Left ventricle myocardium superior (tissue), 1 donor: Measurements from ENCODE around the gene DHRS12. TPM values are rescaled to one million over a fixed set of nuclear protein-coding genes. Genes with fewer than 3 reads are reported as not detected.

Experiments used
- ATAC-seq: fragments of 200-7000 bp; cut with Tn5 transposase; one replicate; pipeline ENCODE4 v1.9.1; 2020; ENCODE audit warnings: mild to moderate bottlenecking, moderate library complexity
- DNase-seq: peaks from one replicate; pipeline ENCODE4 v3.0.0-alpha.2; 2020
- intact Hi-C: fragments of 100-400 bp; cut with micrococcal nuclease; formaldehyde crosslinking; loops from one replicate; pipeline ENCODE4 v1.11.0; 2022
- total RNA-seq: library from RNA; stranded (reverse); fragmentation: NEBNext Ultra II Directional; extraction: Animal tissue kit (Norgen Biotek cat#: 25700); gene quantifications from one replicate; pipeline ENCODE4 v1.2.1, GENCODE V29; 2021
- donor health status: DM: no; HTN: yes; CAD: no; lungs with severe emphysema.

Gene DHRS12
- total RNA-seq, 1 donor from 2014 or later = 11.6 TPM

DNA sequence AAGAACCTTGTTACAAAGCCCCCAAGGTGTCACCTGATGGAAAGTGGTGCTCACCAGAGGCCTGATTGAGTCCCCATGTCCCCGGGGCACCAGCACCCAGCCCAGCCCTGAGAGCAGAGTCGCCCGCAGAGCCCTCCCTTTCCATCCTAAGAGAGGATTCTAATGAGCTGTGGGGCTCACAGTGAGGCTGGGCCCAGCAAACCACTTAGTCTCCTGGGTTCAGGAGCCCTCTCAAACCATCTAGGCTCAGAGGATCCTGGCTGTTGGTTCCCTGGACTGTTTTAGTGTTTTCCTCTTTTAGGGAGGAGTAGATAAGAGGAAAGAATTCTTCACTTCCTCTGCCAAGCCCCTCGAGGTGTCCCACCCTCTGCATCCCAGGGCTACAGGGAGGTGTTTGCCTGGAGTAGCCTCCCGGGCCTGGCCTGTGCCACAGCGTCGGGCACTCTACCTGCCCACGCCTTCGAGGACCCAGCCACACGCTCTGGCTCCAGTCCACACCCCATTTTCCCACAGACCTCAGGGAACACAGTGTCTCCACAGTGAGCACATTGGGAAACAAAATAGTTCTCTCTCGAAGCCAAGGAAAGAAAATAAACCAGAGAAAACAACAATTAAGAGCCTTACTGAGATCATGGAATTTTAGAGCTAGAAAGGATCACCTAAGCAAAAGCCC is 34.4 kb downstream of the DHRS12 start:
- peak; percentile 86 for ATAC-seq

DNA sequence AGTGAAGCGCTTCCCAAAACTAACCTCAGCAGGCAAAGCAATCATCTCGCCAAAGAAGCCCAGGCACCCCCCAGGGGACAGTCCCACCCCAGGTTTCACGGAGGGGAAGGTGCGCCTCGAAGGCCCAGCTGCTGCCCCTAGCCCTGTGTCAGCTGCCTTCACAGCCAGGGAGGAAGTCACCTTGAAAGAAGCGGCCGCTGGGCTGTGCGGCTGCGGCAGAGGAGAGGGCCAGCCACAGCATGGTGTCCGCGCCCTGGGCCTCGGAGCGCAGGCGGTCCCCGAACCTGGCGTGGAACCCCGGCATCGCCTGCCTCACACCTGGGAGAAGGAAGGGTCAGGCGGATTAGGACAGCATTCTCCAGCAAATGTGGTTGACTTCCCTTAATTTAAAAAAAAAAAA is 35.0 kb downstream of the DHRS12 start:
- ATAC-seq (no peak), DNase-seq (no peak)
- intact Hi-C loops = no loop called here

More for the DNA sequence above, 34.4 kb downstream of the DHRS12 start:
- intact Hi-C loops = no loop called here
- DNase-seq = peak; percentile 79

DNA sequence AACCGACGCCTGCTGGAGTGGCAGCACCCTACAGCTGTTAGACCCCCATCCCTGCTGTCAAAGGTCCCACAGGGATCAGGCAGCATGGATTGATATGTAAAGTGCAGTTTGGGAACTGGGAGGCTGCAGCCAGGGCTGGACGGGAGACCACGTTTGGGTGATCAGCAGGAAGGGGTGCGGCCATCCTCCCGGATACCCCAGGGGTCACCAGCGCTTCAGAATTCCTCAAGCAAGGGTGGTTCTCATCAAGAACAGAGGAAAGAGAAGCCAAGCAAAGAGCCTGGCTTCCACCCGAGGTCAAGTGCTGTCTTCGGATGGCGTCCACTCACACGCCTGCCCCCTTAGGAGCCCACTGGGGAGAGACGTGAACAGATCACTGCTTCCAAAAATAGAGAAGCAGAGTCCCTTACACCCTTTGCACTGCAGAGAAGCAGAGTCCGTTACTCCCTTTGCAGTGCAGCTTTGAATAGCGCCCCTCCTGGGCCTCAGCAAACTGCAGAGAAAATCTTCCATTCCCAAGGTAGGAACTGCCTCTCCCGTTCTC is 35.5 kb downstream of the DHRS12 start:
- peak; percentile 19 for ATAC-seq

DNA sequence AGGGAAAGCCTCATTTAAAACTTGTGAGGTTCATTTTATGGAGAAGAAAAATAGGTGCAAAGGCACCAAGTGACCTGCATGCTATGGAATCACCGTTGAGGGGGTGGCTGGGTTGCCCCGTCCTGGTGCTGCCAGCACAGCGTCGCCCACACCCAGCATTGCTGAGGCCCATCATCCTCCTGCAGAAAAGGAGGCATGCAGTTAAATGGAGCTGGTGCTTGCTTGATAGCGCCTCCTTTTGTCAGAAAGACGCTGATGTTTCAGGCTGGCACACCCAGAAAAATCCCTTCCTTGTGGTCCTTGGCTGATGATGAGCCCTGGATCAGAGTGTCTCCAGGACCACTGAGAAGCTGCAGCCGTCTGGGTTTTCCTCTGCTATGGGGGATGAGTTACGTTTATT is 36.9 kb downstream of the DHRS12 start:
- intact Hi-C loops = no loop called here
- ATAC-seq = no peak
- DNase-seq = no peak

More for the DNA sequence above, 35.5 kb downstream of the DHRS12 start:
- intact Hi-C loops = no loop called here
- no peak for DNase-seq

DNA sequence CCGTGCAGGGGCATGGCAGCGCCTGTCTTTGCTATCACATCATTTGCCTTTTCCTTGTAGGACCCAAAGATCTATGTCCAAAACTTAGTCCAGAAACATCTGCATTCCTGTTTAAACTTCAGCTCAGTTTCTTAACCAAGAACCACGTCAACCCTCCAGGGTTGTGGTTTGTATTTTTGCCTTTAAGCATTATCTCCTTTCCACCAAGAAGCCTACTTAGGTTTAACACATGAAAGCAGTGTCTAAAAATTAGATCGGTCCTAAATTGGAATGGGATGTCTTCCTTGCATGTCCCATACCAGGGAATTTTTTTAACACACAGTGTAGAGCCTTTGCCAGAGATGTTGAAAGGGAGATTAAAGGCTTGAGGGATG is 38.8 kb downstream of the DHRS12 start:
- intact Hi-C loops = no loop called here
- no peak for DNase-seq
- no peak for ATAC-seq

DNA sequence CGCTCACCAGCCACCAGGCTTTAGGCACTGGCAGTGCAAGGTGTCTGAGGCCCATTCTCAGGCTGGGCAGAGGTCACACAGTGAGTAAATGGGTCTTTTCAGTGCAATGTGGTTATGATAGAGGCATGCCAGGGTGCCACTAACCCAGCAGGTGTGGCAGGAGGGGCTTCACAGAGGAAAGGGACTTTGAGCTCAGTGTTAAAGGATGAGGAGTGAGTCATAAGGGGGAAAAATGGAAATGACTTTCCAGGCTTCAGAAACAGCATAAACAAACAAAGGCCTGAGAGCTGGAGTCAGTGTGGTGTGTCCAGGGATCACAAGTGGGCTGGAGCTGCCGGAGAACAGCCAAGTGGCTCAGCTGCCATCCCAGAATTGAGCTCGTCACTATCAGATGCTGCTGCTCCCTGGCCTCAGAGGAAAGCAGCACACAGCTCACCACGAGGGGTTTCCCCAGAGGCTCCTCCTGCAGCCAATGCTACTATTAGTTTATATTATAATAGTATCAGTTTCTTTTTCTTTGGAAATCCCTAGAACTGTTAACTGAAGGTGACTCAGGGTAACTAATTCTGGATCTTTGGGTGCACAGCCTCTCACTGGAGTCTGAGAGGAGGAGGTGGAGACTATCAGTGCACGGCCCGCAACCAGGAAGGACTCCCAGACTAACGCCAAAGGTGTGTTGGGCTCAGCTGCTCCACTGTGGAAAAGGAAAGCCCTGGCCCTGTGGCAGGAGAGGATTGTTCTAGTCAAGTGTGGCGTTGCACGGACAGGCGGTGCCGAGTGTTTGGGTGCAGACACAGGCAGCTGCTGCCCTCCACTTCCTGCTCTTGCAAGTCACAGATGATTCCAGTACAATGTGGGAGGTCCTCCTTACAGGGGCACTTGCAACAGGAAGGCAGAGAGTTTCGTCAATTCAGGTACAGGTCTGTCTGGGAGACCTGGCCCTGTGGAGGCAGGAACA is 39.5 kb downstream of the DHRS12 start:
- peak; percentile 92 for ATAC-seq
- intact Hi-C loops = no loop called here
- peak; percentile 82 for DNase-seq

DNA sequence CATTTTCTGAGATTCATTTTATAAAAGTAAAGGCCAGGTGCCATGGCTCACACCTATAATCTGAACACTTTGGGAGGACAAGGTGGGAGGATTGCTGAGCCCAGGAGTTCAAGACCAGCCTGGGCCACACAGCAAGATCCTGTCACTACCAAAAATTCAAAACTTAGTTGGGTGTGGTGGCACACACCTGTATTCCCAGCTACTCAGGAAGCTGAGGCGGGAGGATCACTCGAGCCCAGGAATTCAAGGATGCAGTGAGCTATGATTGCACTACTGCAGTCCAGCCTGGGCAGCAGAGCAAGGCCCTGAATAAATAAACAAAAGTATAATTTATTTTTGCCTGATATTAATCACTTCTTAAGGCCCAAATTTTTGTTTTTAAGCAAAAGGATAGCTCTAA is 40.5 kb downstream of the DHRS12 start:
- no peak for DNase-seq
- no peak for ATAC-seq
- intact Hi-C loops = no loop called here

DNA sequence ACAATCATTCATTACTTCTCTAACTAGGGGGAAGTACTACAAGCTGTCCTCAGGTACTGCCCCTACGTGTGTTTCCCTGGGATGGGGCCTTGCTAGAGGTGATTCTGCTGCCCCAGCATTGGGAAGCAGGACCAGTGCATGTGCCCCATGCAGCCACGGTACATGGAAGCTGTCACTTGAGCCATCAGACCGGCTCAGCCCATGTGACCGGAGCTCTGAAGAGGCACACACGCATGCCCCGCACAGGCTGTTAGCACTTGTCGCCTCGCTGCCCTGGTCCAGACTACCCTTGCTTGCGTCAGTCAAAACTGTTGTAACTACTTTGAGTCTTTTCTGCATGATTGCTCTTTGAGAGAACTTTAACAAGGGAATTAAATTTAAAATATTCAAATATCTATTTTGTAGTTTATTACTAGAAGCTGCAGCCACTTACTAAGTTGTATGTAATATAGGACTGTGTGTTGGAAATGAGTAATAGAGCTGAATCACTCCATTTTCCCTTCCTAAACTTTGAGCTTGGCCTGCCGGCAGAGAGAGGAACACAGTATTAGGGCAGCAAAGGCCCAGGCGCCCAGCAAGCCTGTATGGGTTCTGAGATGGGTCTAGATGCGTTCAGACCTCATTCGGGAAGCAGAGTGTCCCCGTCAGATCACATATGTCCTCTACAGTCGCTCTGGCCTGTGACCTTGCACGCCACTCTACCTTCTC is 42.2 kb downstream of the DHRS12 start:
- ATAC-seq (peak; percentile 41), DNase-seq (peak; percentile 57)
- intact Hi-C loops = no loop called here

DNA sequence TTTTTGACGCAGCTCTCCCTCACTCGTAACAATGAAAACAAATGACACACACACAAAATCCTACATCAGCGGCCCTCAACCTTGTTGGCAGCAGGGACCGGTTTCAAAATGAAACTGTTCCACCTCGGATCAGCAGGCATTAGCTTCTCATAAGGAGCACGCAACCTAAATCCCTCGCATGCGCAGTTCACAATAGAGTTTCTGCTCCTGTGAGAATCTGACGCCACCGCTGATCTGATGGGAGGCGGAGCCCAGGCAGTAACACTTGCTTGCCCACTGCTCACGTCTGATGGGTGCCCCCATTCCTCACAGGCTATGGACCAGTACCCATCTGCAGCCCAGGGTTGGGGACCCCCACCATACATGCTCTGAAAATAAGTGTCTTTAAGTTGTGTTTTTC is 43.4 kb downstream of the DHRS12 start:
- intact Hi-C loops = no loop called here
- no peak for ATAC-seq
- DNase-seq = no peak

DNA sequence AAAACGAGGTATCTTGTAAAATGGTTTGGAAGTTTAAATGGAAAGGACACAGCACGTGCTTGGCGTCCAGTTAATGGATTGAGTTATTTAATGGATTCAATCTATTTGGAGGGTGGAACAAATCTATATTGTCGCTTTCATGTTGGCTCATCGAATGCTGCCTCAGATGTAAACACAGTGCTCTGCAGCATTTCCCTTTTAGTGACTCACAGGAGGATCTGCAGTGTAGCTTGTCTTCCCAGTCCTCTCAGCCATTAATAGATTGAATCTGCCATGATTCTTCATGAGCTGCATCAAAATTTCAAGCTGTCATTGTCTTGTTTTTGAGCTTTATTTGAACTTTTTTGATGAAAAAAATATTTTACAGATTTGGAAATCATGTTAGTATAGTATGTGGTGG is 44.7 kb downstream of the DHRS12 start:
- DNase-seq (no peak), ATAC-seq (no peak)
- intact Hi-C loops = no loop called here

DNA sequence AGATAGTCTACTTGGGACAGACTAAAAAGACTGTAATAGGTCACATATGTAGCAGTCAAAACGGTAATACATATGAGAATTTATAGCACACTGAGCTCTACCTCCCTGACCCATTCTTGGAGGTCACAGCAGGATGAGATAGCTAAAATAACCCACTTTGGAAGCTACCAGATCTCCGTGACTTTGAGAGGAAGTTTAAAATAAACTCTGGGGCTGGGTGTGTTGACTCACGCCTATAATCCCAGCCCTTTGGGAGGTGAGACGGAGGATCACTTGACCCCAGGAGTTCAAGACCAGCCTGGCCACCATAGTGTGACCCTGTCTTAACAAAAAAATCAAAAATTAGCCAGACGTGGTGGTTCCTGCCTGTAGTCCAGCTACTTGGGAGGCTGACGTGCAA is 45.3 kb downstream of the DHRS12 start:
- intact Hi-C loops = no loop called here
- DNase-seq = no peak
- no peak for ATAC-seq

DNA sequence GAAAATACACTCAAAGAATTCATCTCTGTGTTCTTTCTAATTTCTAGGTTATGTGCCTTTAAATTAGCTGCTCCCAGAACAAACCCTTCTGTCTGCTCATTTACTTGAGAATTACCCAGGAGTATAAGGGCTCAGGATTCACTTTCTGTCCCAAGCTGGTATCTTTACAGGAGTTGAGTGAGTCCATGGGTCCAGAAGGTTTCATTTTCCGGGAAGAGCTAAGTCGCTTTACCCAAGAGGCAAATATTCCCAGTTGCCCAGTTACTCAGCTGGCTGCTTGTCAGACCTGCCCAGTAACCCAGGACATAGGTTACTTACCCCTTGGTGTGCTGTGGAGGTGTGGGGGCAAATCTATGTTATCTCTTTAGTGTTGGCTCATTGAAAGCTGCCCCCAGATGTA is 47.3 kb downstream of the DHRS12 start:
- no peak for DNase-seq
- ATAC-seq = no peak
- intact Hi-C loops = no loop called here

DNA sequence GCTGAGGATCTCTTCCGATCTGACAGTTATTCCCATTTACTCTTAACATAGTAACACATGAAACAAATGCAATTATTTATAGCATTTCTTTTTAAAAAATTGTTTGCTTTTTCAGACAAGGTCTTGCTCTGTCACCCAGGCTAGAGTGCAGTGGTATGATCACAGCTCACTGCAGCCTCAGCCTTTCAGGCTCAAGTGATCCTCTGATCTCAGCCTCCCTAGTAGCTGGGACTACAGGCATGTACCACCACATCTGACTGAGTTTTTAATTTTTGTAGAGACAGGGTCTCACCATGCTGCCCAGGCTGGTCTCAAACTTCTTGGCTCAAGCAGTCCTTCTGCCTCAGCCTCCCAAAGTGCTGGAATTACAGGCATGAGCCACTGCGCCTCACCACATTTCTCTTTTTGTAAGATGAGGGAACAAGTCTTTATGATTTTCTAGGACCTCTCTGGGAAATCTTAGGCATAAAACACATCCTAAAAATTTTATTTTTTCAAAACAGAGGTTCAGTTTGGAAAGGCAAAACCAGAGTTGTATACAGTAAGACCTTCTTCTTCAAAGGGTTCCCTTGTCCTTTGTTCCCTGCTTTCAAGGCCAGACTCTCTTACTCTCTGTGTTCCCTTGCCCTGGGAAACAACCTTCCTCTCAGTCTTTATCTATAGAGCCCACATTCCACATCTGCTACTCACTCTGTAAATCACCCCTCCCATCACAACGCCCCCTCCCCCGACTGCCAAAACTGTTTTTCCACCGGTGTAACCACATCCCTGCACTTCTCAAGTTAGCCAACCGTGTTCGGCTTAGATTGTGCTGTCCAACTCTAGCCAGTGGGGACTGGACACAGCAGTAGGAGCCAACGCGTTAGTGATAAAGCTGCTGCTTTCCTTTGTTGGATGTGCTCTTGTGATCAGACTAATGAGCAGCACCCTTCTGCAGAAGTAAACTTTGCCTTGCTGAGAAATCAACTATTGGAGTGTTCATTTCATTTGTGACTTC is 56.2 kb downstream of the DHRS12 start:
- DNase-seq (no peak), ATAC-seq (no peak)
- intact Hi-C loops = no loop called here

DNA sequence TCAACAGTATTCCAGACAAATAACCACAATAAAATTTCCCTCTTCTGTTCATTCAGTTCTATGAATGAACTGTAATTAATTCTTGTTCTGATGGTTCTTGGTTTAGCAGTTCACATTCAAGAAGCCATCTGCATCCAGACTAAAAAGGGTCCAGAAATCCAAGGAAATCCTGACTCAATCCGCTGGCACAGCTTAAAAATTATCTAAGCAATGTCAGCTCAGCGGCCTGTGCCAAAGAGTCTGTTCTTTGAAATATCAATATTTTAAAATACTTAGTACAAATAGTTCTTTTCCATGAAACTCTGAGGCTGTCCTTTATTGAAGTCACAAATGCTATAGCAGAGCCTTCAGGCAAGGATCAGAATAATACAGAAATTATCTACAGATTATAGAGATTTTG is 57.2 kb downstream of the DHRS12 start:
- intact Hi-C loops = no loop called here
- ATAC-seq (peak; percentile 65), DNase-seq (no peak)

DNA sequence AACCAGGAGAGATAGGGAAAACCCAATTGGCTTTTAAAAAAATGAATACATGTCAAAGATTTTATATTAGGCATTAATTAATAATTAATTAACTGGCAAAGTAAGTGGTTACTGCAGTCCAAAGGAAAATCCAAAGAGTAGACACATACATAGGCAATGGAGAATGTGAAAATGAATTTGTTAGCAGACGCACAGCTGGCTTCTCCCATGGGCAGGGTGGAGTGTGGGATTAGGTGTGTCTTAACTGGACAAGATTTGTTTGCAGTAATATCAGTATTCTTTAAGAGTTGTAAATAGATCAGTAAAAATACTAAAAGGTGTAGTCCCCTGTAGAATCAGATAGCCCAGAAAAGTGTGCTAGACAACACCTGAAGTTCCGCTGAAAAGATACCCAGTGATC is 58.7 kb downstream of the DHRS12 start:
- intact Hi-C loops = no loop called here
- ATAC-seq (no peak), DNase-seq (no peak)

DNA sequence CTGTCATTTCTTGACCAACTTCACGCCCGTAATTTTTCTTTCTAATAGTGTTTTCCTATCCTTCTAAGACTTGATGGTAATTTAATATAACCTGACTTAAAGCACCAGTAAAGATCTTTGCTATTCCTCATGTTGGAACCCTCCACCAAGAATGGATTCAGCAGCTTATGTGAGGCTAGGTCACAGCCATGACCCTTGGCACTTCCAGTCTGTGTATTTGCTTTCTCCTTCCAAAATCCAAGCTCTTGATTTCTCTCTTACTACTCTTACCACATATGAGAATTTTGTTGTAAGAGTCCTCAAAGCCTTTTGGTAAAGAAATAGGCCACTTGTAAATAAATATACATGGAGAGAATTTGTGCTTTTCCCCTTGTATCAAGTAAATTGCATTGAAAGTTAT is 61.4 kb downstream of the DHRS12 start:
- no peak for DNase-seq
- intact Hi-C loops = no loop called here
- no peak for ATAC-seq

DNA sequence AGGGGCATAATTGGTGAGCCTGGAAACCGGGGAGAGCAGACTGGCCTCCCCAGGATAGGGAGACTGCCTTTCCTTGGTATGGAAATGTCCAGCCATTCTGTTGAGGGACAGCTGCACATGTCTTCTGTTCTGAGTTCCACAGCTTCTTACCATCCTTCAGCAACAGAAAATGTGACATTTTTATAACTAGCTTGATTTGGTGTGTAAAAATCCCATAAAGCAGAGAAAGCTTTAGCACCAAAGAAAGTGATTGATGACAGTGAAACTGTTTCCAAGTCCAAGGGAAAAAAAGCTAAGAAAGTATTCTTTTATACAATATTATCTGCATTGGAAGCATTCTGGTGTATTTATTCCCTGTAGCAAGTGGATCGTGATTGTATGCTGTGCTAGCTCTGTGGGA is 61.9 kb downstream of the DHRS12 start:
- no peak for DNase-seq
- ATAC-seq = no peak
- intact Hi-C loops = no loop called here

DNA sequence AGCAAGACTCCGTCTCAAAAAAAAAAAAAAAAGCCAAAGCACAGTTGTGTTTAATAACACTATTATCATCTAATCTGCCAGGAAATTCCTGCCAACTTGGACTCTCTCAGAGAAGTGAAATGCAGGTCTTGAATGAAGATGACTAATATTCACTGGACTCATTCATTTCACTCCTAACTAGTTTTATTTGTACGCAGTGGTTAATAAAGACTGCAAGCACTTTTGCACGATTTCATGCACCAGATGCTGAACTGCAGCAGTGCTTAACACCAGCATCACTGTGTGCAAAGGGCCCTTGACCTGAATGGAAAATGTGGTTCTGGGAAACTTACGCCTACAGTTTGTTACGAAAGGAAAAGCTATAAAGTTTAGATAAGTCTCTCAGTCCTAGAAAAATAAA is 63.3 kb downstream of the DHRS12 start:
- peak; percentile 17 for ATAC-seq
- intact Hi-C loops = no loop called here
- no peak for DNase-seq
